ENCODE measurements around the gene CCDC181.

DNA sequence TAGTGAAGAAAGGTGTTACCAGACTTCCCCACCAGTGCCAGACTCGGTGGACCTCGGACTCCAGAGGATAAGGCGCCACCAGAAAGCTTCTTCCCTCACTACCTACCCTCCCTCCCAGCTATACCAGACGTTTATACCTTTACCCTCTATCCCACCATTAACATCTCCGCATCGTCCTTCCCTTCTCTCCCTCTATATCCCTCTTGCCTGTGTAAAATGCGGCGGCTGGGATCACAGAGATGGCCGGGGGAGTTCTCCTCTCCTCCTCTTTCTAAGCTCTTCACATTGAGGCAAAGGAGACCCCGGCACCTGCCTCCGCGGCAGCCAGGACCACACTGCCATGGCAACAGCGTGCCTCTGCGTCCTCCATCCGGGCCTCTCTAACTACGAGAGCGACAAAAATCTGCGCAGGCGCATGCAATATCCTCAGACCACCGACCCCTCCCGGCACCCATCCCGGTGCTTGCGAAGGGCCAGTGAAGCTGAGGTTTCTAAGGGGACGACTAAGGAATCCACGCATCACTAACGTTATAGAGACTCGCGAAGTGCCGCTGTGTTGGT is at the start of gene CCDC181:
- TF ChIP-seq SUZ12 (IDR thresholded peaks at IDR 0.05; ENCODE audit: extremely low read depth, insufficient read depth, insufficient read length) (no peak), ZNF274 (IDR thresholded peaks at IDR 0.05; ENCODE audit: low read depth, low read length) (no peak)

All from NT2/D1 (cell line).